HT1080 (cell line): ENCODE results near the gene MAPK8IP3. TPM values are rescaled to one million over a fixed set of nuclear protein-coding genes. Genes with fewer than 3 reads are reported as not detected.
"Not testable (repeated sequence)": the region's sequence is repeated elsewhere in the genome, so short reads cannot be mapped to it uniquely, and the experiment has no call there.

Experiments
- DNase-seq: peaks from one replicate; pipeline ENCODE4 v3.0.0-alpha.2; 2015; ENCODE audit warnings: low read depth
- total RNA-seq: library from RNA; depleted of rRNA; stranded (reverse); fragments of >200 nt; shearing (Covaris generic); gene quantifications from 2 replicates; pipeline ENCODE4 v1.2.3, GENCODE V29; 2014

Gene MAPK8IP3
- total RNA-seq, 1 experiment from 2014 or later, result 27.4 TPM

- DNase-seq, result no peak
These were observed 79.2 kb downstream of the MAPK8IP3 start for GRCh38 chr16:1784977-1785845.

DNA sequence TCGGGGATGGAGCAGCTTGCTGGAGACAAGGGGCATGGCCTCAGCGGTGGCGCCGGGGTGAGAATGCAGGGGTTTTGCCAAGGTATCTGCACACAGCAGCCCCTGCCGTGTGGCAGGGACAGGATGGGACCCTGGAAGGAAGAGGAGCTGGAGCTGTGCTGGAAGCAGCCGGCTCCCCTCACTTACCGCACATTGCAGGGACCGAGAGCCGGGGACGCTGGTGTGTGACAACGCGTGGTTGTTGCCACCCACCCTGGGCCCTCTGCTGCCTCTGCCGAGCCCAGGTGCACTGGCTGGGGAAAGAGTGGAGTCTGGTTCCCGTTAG is 79.8 kb downstream of the MAPK8IP3 start:
- DNase-seq, result no peak

- no peak for DNase-seq
These were observed 80.5 kb downstream of the MAPK8IP3 start for GRCh38 chr16:1786242-1787055.

- DNase-seq, result no peak
These were observed 81.0 kb downstream of the MAPK8IP3 start for GRCh38 chr16:1787056-1787321.

- no peak for DNase-seq
These were observed 81.5 kb downstream of the MAPK8IP3 start for GRCh38 chr16:1787322-1788094.

DNA sequence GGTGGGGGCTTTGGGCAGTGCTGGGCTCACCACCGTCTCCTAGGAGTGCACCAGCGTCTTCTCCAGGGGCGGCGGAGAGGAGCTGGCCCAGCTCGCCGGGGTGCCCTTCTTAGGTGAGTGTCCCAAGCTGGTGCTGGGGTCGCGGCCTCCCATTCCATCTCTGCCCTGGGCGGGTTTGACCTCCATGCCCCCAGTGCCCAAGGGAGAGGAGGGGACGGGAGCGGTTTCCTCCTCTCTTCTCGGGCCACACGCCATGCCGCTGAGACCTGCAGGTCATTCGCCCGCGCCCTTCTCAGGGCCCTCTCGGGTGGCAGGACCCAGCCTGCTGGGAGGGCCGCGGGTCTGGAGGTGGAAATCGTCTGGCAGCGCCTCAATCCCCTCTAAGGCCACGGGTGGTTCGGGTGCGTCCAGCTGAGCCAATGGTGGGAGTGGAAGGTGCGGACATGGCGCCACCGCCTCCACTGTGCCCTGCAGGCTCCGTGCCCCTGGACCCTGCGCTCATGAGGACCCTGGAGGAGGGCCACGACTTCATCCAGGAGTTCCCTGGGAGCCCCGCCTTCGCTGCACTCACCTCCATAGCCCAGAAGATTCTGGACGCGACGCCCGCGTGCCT is 82.2 kb downstream of the MAPK8IP3 start:
- no peak for DNase-seq

- no peak for DNase-seq
These were observed 82.7 kb downstream of the MAPK8IP3 start for GRCh38 chr16:1788708-1789100.

- DNase-seq, result no peak
These were observed 83.6 kb downstream of the MAPK8IP3 start for GRCh38 chr16:1789643-1790045.

DNA sequence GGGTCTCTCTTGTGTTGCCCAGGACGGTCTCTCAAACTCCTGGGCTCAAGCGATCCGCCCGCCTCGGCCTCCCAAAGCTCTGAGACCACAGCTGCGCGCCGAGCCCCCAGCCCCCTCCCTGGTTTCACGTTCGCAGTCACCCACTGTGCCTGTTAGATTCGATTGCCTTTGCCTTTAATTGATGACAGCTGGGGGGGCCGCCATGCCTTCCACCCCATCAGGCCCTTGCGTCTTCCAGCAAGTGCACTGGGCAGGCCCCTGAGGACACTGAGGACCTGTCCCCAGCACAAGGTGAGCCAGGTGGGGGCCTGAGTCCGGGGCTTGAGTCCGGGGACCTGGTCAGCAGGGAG is 84.2 kb downstream of the MAPK8IP3 start:
- DNase-seq, result no peak

- DNase-seq, result no peak
These were observed 84.7 kb downstream of the MAPK8IP3 start for GRCh38 chr16:1790611-1791255.

- no peak for DNase-seq
These were observed 85.4 kb downstream of the MAPK8IP3 start for GRCh38 chr16:1791256-1791942.

DNA sequence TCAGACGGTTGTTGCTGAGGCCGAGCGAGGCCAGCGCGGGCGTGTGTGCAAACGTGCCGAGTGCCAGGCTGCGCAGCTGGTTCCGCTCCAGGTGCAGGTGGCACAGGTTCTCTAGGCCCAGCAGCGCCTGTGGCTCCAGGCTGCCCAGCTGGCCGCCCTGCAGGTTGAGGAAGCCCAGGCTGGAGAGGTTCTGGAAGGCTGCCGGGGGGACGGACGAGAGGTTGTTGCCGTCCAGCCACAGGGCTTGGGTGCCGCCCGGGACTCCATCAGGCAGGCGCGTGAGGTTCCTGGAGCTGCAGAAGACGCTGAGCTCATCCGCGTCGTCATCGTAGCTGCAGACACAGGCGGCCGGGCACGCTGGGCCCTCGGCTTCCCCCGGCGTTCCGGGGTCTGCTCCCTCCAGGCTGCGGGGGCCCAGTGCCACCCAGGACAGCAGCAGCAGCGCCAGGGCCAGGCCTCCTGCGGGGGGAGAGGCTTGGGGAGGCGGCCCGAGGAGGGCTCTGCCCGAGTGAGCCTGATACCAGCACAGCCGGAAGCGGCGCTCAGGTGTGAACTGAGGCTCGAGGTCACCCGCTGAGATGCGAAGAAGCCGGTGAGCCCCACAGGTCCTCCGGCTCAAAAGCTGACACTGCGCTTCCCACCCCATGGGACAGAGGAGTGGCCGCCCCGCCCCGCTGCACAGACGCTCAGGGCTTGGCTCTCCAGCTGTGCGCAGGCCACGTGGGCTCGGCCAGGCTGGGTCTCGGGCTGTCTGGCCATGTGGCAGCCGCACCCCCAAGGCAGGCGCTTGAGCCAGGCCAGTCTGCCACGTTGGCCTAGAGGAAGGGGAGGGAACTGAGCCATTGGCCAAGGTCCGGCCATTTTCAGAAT is 86.2 kb downstream of the MAPK8IP3 start:
- no peak for DNase-seq

GRCh38 chr16:1792836-1793577 is 87.0 kb downstream of the MAPK8IP3 start:
- DNase-seq, result no peak

DNA sequence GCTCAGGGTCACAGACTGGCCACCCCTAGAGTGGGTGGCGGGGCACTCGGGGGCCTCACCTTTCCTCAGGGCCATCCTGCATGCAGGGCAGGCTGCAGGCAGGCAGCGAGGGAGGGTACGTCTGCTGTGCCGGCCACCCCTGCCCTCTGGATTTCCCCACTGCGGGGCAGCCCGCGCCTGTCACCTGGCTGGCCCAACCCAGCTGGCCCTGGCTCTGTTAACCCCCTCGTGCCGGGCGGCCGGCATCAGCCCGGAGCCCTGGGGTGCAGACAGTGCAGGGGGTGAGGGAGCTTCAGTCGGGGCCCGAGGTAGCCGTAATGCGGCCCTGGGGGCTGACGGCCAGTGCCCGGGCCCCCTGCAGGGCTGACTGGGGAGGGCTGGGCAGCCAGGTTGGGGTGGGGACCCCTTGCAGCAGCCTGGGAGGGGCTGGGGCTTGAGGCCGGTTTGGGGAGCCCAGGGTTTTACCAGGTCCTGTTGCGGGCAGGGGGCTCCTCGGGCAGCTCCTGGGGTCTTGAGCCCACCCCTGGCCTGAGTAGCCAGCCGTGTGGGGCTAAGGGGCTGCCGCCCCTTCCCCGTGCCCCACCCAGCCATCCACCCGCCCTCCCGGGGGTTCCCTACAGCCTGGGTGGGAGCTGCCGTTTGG is 87.7 kb downstream of the MAPK8IP3 start, which contains the start of gene IGFALS:
Gene IGFALS, minus strand, starts transcription at position 128 of the 643 bp plus-strand sequence. Its CDS starts 53 bp downstream, at position 75.
- DNase-seq, result no peak

DNA sequence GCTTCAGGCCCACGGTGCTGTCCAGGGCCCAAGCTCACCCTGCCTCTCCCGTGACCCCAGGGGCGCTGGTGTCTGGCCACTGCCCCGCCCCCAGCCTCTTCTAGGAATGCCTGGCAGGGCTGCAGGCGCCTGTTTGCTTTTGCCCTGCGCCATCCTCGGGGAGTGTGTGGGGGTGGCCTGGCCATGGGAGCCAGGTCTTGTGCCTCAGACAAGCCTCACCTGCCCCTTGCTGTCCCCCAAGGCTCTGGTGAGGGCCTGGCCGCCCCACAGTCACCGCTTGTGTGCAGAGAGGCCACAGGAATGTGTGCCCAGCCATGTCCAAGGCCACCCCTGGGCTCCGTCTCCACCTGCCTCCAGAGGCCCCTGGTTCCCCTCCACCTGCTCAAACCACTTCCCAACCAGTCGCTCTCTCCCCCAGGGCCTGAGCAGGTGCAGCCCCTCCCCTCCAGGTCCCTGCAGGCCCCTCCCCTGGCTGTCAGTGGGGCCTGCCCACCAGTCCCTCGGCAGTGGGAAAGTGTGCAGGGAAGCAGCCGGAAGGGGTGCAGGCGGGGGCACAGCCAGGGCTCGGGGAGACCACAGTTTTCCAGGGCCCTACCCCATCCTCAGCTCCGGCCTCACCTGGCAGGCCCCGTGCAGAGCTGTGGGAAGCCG is 88.4 kb downstream of the MAPK8IP3 start:
- no peak for DNase-seq

GRCh38 chr16:1794908-1795666 is 89.1 kb downstream of the MAPK8IP3 start:
- no peak for DNase-seq

DNA sequence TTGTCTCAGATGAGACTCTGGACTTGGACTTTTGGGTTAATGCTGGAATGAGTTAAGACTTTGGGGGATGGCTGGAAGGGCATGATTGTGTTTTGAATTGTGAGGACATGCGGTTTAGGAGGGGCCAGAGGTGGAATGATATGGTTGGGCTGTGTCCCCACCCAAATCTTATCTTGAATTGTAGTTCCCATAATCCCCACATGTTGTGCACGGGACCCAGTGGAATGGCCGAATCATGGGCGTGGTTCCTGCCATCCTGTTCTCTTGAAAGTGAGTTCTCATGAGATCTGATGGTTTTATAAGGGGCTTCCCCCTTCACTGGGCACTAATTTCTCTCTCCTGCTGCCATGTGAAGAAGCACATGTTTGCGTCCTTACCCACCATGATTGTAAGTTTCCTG is 93.3 kb downstream of the MAPK8IP3 start:
- DNase-seq, result not testable (repeated sequence)
